ENCODE results near the gene NQO2.

Gene NQO2

DNA sequence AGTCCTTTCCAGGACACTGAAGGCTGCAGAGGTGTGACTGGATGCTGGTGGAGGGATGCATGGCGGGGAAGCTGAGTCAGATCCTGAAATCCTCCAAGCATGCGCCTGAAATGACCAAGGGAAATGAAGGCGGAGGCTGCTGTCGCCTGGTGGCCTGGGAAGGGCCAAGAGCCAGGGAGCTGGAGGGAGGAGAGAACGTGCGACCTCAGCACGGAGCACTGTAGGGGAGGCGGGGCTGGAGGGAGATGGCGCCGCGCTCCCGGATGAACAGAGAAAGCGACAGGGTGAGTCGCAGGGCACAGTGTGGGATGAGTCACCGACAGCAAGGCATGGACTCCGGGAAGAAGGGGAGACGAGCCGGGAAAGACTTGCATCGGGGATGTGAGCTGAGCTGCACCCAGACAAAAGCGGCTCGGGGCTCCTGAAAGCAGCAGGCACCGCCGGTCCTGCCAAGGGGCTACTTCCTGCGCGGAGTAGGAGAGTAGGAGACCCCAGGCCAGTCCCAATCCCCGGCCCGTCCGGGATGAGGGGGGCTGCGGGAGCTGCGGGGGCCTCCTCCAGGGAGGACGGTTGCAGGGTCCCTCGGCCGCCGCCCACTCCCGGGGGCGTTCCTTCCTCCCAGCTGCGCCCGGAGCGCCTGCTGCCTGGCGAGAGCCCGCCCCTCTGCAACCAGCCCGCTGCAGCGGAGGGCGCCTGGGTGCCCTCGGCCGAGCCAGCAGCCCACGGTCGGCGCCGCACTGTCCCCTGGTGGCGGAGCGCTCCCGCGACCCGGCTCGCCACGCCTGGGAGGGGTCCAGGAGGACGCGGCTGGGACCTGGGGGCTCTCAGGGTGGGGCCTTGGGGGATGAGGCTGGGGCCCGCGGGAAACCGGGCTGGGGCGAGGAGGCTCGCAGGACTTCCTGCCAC lies 11.0 kb upstream of the NQO2 start:
- no peaks in the 10 kb centered on the region for H3K79me2 ChIP-seq (ENCODE audit: insufficient read depth, low read depth)
- no peaks in the 10 kb centered on the region for H3K36me3 ChIP-seq (ENCODE audit: insufficient read depth)
- peak overlapping the region; percentile 100 for H2AFZ ChIP-seq (ENCODE audit: low read depth)
- peak overlapping the region; percentile 93 for H3K27ac ChIP-seq
- no peaks in the 10 kb centered on the region for H3K27me3 ChIP-seq (ENCODE audit: insufficient read depth, low read depth)
- TF ChIP-seq CTCF (conservative IDR thresholded peaks at IDR 0.05; ENCODE audit: low read depth, low read length) = peak; percentile 62; the same call in 1 of the 2 replicates
- H4K20me1 ChIP-seq (ENCODE audit: insufficient read depth) = no peaks in the 10 kb centered on the region
- H3K4me2 ChIP-seq = peak overlapping the region; percentile 99
- H3K4me1 ChIP-seq (ENCODE audit: low read depth, poor library complexity, severe bottlenecking) = peaks cover 18% of the 10 kb centered on the region
- peak overlapping the region; percentile 86 for H3K9ac ChIP-seq
- H3K4me3 ChIP-seq (IDR thresholded peaks at IDR 0.05; ENCODE audit: insufficient read depth, low read depth, low read length) = no peak overlapping the region

DNA sequence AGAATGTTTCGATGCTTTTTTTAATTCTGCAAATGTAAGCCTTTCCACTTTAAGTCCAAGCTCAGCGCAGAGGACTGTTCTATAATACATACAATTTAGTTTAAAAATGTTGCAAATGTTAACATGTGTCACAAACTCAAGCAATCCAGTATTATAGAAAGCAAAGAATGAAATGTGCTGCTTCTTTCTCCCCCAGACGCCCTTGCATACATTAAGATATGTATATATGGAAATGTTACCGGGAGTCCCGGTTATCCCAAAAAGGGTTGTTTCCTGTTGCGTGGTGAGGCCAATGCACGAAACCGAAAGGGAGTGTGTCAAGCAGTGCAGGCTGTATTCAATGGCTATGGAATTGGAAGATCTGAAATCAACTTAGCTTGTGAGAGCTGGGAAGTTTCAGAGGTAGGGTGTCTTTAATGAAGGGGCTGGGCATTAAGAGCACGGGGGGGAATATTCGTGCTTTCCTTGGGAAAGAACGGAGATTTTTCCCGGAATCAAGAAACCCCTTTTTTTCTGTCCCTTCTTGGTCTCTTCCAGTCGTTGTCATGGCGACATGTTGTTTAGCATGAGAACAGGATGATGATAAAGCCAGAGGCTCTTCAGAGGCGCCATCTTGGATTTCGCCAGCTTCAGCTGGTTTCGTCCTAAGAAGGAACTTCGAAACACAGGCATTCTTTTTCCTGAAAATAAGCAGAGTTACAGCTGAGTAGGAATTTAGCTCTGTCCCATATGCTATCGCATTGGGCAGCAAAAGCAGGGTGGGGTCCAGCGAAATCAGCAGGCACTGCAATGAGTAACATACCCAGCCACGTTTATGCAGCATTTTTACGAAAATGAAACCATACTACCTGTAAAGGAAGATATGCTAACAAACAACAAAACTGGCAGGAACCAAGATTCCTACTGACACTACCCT lies 10.1 kb upstream of the NQO2 start:
- Histone ChIP-seq H3K4me3 (IDR thresholded peaks at IDR 0.05; ENCODE audit: insufficient read depth, low read depth, low read length) (no peak overlapping the region), H3K27me3 (ENCODE audit: insufficient read depth, low read depth) (no peaks in the 10 kb centered on the region), H3K79me2 (ENCODE audit: insufficient read depth, low read depth) (no peaks in the 10 kb centered on the region), H3K9ac (peak overlapping the region; percentile 86), H3K4me1 (ENCODE audit: low read depth, poor library complexity, severe bottlenecking) (peaks cover 18% of the 10 kb centered on the region), H2AFZ (ENCODE audit: low read depth) (peak overlapping the region; percentile 100), H3K36me3 (ENCODE audit: insufficient read depth) (no peaks in the 10 kb centered on the region), H4K20me1 (ENCODE audit: insufficient read depth) (no peaks in the 10 kb centered on the region), H3K27ac (peak overlapping the region; percentile 93), H3K4me2 (peak overlapping the region; percentile 99)
- TF ChIP-seq CTCF (conservative IDR thresholded peaks at IDR 0.05; ENCODE audit: low read depth, low read length) = peak; percentile 46; the same call in 1 of the 2 replicates

GRCh38 chr6:2990248-2990931 lies 9.3 kb upstream of the NQO2 start:
- Histone ChIP-seq H2AFZ (ENCODE audit: low read depth) (peak overlapping the region; percentile 100), H3K4me1 (ENCODE audit: low read depth, poor library complexity, severe bottlenecking) (peaks cover 18% of the 10 kb centered on the region), H3K4me3 (IDR thresholded peaks at IDR 0.05; ENCODE audit: insufficient read depth, low read depth, low read length) (no peak overlapping the region), H4K20me1 (ENCODE audit: insufficient read depth) (no peaks in the 10 kb centered on the region), H3K4me2 (peak overlapping the region; percentile 99), H3K9ac (peak overlapping the region; percentile 86), H3K27me3 (ENCODE audit: insufficient read depth, low read depth) (no peaks in the 10 kb centered on the region), H3K79me2 (ENCODE audit: insufficient read depth, low read depth) (no peaks in the 10 kb centered on the region), H3K36me3 (ENCODE audit: insufficient read depth) (no peaks in the 10 kb centered on the region), H3K27ac (peak overlapping the region; percentile 93)
- TF ChIP-seq CTCF (conservative IDR thresholded peaks at IDR 0.05; ENCODE audit: low read depth, low read length) = no peak

- peak overlapping the region; percentile 100 for H2AFZ ChIP-seq (ENCODE audit: low read depth)
- H3K4me2 ChIP-seq = peak overlapping the region; percentile 99; the same call in 1 of the 2 replicates
- no peaks in the 10 kb centered on the region for H3K36me3 ChIP-seq (ENCODE audit: insufficient read depth)
- peaks cover 18% of the 10 kb centered on the region for H3K4me1 ChIP-seq (ENCODE audit: low read depth, poor library complexity, severe bottlenecking)
- no peak for TF ChIP-seq CTCF (conservative IDR thresholded peaks at IDR 0.05; ENCODE audit: low read depth, low read length)
- no peaks in the 10 kb centered on the region for H4K20me1 ChIP-seq (ENCODE audit: insufficient read depth)
- no peaks in the 10 kb centered on the region for H3K79me2 ChIP-seq (ENCODE audit: insufficient read depth, low read depth)
- H3K27me3 ChIP-seq (ENCODE audit: insufficient read depth, low read depth) = no peaks in the 10 kb centered on the region
- H3K4me3 ChIP-seq (IDR thresholded peaks at IDR 0.05; ENCODE audit: insufficient read depth, low read depth, low read length) = no peak overlapping the region
- H3K27ac ChIP-seq = peak overlapping the region; percentile 93
- H3K9ac ChIP-seq = peak overlapping the region; percentile 86; the same call in 1 of the 2 replicates
Measured at GRCh38 chr6:2990932-2991506, 8.7 kb upstream of the NQO2 start.

Data from KMS-11 (cell line).